GM21423 (cell line): ENCODE results near the gene DNAJC3.
"Not testable (repeated sequence)": the region's sequence is repeated elsewhere in the genome, so short reads cannot be mapped to it uniquely, and the experiment has no call there.

Experiments used
- ATAC-seq: cut with Tn5 transposase; IDR thresholded peaks from one replicate; pipeline ENCODE4 v1.9.1; 2021; ENCODE audit warnings: mild to moderate bottlenecking, moderate library complexity; ENCODE audit not compliant: unreplicated experiment

DNAJC3 gene

DNA sequence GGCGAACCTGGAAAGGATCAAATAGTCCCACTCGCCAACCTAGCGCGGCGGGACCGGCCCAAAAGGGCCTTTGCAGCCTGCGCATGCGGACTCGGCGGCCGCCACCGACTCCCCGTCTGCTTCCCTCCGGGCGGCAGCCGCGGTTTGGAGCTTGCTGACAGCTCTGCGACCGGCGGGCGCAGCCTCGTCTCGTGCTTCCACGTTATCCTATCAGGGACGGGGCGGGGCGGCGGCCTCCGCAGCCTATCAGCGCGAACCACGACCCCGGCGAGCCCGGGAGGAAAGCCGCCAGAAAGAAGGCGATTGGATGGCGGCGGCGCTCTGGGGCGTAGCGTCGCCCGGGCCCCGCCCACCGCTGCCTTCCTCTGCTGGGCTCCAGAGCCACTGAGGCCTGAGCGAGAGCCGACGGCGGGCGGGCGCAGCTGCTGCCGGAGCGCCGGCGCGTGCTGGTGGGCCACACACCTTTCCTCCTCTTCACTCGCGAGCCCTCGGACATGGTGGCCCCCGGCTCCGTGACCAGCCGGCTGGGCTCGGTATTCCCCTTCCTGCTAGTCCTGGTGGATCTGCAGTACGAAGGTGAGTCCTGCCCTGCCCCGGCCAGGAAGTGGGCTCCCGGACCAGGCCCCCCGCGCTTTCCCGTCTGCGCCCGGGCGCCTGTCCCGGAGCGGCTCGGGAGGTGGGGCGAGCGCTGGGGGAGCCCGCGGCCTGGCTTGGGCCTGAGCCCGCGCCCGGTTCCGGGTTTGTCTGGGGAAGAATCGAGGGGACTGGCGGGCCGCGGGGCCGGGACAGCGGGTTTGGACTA, at the start of gene DNAJC3:
DNAJC3 (plus strand) TSS at position 378 of the 802 bp plus-strand sequence; CDS start at position 495, 117 bp downstream.
- ATAC-seq, result peak; percentile 94

- no peak for ATAC-seq
These were observed 49.3 kb upstream of the DNAJC3 start for GRCh38 chr13:95627590-95627989.

DNA sequence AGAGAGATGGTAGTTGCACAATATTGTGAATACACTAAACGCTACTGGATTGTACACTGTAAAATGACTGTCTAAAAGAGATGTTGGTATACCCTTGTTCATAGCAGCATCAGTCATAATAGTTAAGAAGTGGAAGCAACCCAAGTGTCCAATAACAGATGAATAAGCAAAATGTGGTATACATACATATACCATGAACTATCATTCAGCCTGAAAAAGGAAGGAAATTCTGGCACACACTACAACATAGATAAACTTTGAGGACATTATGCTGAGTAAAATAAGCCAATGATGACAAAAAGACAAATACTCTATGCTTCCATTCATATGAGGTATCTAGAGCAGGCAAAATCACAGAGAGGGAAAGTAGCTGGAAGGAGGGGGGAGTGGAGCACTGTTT, 48.5 kb upstream of the DNAJC3 start:
- ATAC-seq, result no peak

DNA sequence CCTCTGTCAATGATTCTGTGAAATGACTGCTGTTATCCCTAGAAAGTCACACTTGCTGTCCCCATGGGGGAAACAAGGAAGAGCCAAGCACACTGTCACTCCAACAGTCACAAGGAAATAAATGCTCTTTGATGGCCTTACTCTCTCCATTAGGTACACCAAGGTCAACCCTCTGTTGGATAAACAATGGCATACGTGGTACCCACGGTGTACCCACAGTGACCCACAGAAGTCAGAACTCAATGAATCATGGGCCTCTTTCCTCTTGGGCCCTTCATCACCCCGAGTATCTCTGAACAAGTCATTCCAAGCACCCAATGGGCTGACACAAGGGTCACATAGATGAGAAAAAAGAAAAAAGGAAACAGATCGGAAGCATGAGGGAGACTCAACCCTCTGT, 47.9 kb upstream of the DNAJC3 start:
- no peak for ATAC-seq

DNA sequence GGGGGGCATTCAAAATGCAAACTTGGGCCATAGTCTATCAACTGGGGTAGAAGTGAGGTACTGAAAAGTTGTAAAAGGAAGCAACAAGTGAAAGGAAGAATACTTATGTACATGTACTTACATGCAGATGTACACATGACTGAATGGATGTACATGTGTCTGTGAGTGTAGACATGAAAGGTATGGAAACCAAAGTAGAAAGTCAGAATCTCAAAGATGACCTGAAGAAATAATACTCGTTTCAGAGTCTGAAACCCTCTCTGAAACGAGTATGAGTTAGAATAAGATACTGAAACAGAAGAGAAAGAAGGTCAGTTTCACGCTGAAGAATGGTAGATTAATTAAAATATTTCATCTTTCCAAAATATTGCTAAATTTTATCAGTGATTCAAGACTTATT, 46.3 kb upstream of the DNAJC3 start:
- ATAC-seq, result no peak

DNA sequence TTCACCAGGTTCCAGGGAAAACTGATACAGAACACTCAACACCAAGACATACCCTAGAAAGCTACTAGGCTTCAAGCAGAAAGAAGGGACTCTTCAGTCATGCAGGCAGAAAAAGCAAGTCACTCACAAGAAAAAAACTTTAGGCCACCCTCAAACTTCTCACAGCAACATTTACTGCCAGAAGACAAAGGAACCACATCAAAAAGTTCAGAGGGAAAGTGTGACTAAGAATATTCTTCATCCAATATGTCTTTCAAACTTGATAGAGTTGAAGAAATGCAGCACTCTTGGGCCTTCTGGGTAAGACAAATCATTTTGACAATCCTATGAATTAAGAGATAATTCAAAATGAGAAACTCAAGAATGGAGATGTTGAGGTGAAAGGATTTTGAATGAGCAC, 40.1 kb upstream of the DNAJC3 start:
- ATAC-seq, result no peak

GRCh38 chr13:95641291-95642027, 35.5 kb upstream of the DNAJC3 start:
- ATAC-seq, result no peak

DNA sequence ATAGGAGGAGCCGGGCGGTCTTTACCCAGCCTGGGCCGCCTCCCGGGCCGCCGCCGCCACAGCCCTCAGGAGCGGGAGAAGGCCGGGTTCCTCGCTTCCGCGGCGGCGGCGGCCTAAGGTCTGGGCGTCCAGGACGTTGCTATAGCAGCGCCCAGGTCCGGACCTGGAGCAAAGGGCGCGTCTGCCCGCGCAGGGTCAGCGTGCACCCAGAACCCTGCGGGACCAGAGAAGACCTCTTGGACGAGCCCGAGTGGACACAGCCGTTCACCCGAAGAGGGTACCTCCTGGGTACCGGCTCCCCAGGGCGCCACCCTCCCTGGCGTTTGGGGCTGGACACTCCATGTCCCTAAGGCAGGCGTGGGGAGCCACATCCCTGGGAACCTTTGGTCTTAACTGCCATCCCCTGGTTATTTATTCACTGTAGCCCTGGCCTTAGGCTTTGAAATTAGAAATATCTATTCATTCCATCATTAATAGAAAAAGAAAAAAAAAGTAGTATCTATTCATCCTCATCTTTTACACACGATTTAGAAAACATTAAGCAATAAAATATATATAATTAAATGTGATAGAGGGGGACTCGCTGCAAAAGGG, 34.8 kb upstream of the DNAJC3 start:
- no peak for ATAC-seq

GRCh38 chr13:95642999-95643398, 33.9 kb upstream of the DNAJC3 start:
- ATAC-seq, result no peak

DNA sequence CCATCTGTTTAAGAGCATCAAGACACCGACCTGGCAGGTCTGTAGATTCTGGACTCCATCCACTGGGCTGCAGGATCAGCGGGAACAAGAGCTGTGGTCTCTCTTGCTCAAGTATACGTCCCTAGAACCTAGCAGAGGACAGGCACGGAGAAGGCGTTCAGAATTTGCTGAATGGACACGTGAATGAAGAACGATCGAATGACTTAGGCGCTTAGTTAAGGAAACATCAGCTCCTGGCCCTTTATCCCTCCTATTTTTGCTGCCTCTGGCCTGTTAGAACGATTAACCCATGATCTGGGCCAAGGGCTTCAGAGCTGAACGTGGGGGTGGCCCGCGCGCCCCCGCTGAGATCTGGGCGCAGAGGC, 33.4 kb upstream of the DNAJC3 start:
- no peak for ATAC-seq

- peak; percentile 38 for ATAC-seq
These were observed 32.9 kb upstream of the DNAJC3 start for GRCh38 chr13:95643936-95644598.

- peak; percentile 56 for ATAC-seq
These were observed 32.3 kb upstream of the DNAJC3 start, which contains the start of gene DZIP1 for GRCh38 chr13:95644601-95645052. DZIP1 (minus strand) TSS chr13:95644706; CDS start chr13:95642029, 2,677 bp downstream.

GRCh38 chr13:95647321-95647720, 29.6 kb upstream of the DNAJC3 start:
- no peak for ATAC-seq

- no peak for ATAC-seq
These were observed 26.2 kb upstream of the DNAJC3 start for GRCh38 chr13:95650696-95651095.

- ATAC-seq, result no peak
These were observed 24.6 kb upstream of the DNAJC3 start for GRCh38 chr13:95652244-95652764.

DNA sequence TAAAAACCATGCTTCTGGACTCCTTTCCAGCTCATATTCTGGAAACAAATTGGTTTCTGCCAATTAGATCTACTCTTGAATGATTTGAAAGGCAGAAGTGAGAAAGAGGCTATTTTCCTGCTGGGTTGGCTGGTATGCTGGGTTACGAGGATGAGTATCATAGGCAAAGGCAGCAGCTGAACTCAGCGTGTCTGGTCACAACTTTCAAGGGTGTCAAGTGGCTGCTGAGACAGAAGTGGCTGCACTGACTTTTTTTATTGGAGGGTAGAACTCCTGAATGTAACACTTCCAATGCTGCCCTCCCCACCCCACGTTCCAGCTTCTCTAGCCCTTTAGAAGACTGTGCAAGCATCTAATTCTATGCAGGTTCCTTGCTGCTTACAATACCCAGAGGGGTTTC, 24.1 kb upstream of the DNAJC3 start:
- no peak for ATAC-seq

GRCh38 chr13:95656386-95657015, 20.4 kb upstream of the DNAJC3 start:
- ATAC-seq, result no peak

GRCh38 chr13:95659500-95659899, 17.4 kb upstream of the DNAJC3 start:
- no peak for ATAC-seq

GRCh38 chr13:95660981-95661581, 15.9 kb upstream of the DNAJC3 start:
- ATAC-seq, result no peak

DNA sequence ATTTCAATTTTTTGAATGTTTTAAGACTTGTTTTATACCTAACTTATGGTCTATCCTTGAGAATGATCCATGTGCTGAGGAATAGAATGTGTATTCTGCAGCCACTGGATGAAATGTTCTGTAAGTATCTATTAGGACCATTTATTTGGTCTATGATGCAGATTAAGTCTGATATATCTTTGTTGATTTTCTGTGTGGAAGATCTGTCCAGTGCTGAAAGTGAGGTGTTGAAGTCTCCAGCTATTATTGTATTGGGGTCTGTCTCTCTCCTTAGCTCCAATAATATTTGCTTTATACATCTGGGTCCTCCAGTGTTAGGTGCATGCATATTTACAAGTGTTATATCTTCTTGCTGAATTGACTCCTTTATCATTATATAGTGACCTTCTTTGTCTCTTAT, 9.7 kb upstream of the DNAJC3 start:
- not testable (repeated sequence) for ATAC-seq
